Lung (tissue), 12 donors: ENCODE results near the gene MAGI2. TPM values are rescaled to one million over a fixed set of nuclear protein-coding genes. Genes with fewer than 3 reads are reported as not detected.

Experiments used
- ATAC-seq: fragments of 200-7000 bp; cut with Tn5 transposase; one replicate; pipeline ENCODE4 v1.9.1; 2020; ENCODE audit warnings: moderate number of reproducible peaks; ENCODE audit not compliant: insufficient read depth, low FRiP score
- DNase-seq, 3 donors: peaks; one replicate each; pipeline ENCODE4 v3.0.0-alpha.2; 2013 to 2017
- H3K27ac ChIP-seq, 2 donors: one replicate each; pipeline ENCODE4 v1.5.1; 2013; ENCODE audit warnings: mild to moderate bottlenecking in 2 of 2, moderate library complexity in 2 of 2, control low read depth in 1 of 2, inconsistent platforms in 1 of 2, low read depth in 1 of 2, low read length in 1 of 2
- H3K27me3 ChIP-seq, 3 donors: one replicate each; pipeline ENCODE4 v1.5.1; 2013; ENCODE audit warnings: low read length in 2 of 3; ENCODE audit not compliant: control insufficient read depth in 3 of 3, insufficient read depth in 3 of 3
- H3K36me3 ChIP-seq, 4 donors: one replicate each; pipeline ENCODE4 v1.5.1; 2013; ENCODE audit warnings: low read length in 4 of 4, mild to moderate bottlenecking in 1 of 4, moderate library complexity in 1 of 4; ENCODE audit not compliant: control insufficient read depth in 4 of 4, insufficient read depth in 4 of 4
- H3K4me1 ChIP-seq, 5 donors: one replicate each; pipeline ENCODE4 v1.5.1; 2013; ENCODE audit warnings: low read length in 5 of 5, mild to moderate bottlenecking in 2 of 5, moderate library complexity in 1 of 5; ENCODE audit not compliant: control insufficient read depth in 5 of 5, insufficient read depth in 5 of 5
- H3K4me3 ChIP-seq: one replicate; pipeline ENCODE4 v1.5.1; 2013; ENCODE audit warnings: mild to moderate bottlenecking, control low read depth, moderate library complexity
- H3K9ac ChIP-seq, 2 donors: one replicate each; pipeline ENCODE4 v1.5.1; 2013; ENCODE audit warnings: low read length in 2 of 2, control low read depth in 1 of 2; ENCODE audit not compliant: insufficient read depth in 1 of 2
- H3K9me3 ChIP-seq, 4 donors: one replicate each; pipeline ENCODE4 v1.5.1; 2013; ENCODE audit warnings: low read length in 3 of 4, mild to moderate bottlenecking in 1 of 4, moderate library complexity in 1 of 4; ENCODE audit not compliant: control insufficient read depth in 4 of 4, insufficient read depth in 3 of 4
- WGBS, 2 donors: extraction: QIAGEN DNeasy Blood & Tissue Kit; methylation state at CpG; one replicate each; pipeline ENCODE4 v1.1.7; 2013; 5-methylcytosine and 5-hydroxymethylcytosine counted together
- polyA plus RNA-seq, 2 donors: library from polyadenylated mRNA; stranded (reverse); fragments of 200-250 nt; gene quantifications; one replicate each; pipeline ENCODE4 v1.2.1, GENCODE V29; 2013
- total RNA-seq, 2 donors: library from RNA; depleted of rRNA in 1 of 2; stranded (reverse); fragments of >200 nt in 1 of 2; gene quantifications; one replicate each; pipeline ENCODE4 v1.2.1, GENCODE V29; 2014 to 2021
- TF ChIP-seq, protein P1 (sequence below): IDR thresholded peaks from 2 replicates; pipeline ENCODE4 v1.5.1; 2012; ENCODE audit warnings: mild to moderate bottlenecking; ENCODE audit errors: control extremely low read depth, extremely low read depth
- donor health status: control.
- donor health status: control.
- donor health status: Bipolar disorder and iron deficiency.
- donor health status: healthy.
- donor health status: DM: yes; HTN: yes; CAD: no.

MAGI2 gene
- total and polyA plus RNA-seq, 4 donors = 0.94 to 18.0 (median 5.3) TPM

DNA sequence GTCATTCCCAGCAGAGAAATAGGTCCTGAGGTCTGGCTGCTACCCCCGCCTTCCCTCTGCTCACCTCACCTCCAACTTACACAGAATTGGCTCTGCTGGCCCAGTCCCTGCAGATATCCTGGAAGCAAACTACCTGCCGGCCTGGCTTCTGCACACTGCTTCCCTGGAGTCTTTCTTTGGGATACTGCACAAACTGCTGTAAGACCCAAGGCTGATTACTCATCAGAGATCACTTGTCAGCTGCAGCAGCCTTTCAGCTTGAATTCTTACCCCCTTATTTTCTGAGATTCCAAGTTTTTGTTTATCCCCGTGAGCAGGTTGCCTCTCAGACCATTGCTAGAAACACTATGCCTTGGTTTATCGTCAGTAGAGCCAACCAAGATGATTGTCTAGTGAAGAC, 1228.5 kb downstream of the MAGI2 start:
- H3K9me3 ChIP-seq = no peaks in the 10 kb centered on the region
- no peaks in the 10 kb centered on the region for H3K27me3 ChIP-seq
- DNase-seq = no peak
- ATAC-seq = no peak
- no peaks in the 10 kb centered on the region for H3K36me3 ChIP-seq
- no peak overlapping the region for H3K4me3 ChIP-seq
- TF ChIP-seq, protein P1, sequence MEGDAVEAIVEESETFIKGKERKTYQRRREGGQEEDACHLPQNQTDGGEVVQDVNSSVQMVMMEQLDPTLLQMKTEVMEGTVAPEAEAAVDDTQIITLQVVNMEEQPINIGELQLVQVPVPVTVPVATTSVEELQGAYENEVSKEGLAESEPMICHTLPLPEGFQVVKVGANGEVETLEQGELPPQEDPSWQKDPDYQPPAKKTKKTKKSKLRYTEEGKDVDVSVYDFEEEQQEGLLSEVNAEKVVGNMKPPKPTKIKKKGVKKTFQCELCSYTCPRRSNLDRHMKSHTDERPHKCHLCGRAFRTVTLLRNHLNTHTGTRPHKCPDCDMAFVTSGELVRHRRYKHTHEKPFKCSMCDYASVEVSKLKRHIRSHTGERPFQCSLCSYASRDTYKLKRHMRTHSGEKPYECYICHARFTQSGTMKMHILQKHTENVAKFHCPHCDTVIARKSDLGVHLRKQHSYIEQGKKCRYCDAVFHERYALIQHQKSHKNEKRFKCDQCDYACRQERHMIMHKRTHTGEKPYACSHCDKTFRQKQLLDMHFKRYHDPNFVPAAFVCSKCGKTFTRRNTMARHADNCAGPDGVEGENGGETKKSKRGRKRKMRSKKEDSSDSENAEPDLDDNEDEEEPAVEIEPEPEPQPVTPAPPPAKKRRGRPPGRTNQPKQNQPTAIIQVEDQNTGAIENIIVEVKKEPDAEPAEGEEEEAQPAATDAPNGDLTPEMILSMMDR = no peak
- H3K27ac ChIP-seq = peak overlapping the region in 1 of 2 donors; percentile 27
- peaks cover 3 to 16% (median 4%) of the 10 kb centered on the region in 5 donors for H3K4me1 ChIP-seq
- WGBS, 2 donors = 91 to 92% methylated on average over 4 of the region's 4 CpGs
- H3K9ac ChIP-seq = no peak overlapping the region

DNA sequence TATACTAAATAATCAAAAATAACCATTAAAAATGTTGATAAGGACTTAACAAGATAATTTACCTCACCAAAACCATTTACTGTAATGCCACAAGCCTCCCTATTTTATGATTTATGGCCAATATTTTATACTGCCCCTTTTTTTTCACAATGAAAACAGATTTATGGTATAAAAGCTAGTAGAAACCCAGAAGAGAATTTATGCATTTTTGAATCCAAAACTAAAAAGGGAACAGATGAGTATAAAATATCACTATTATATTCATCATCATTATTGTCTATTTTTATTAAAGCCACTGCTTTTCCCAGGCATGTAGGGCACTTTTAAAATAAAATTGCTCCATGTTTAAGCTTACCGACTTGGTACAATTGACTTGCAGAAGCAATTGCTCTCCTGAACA, 1229.9 kb downstream of the MAGI2 start:
- no peak for ATAC-seq
- peaks cover 3 to 16% (median 4%) of the 10 kb centered on the region in 5 donors for H3K4me1 ChIP-seq
- no peaks in the 10 kb centered on the region for H3K9me3 ChIP-seq
- no peak for DNase-seq
- TF ChIP-seq, protein P1 = no peak
- H3K4me3 ChIP-seq = no peak overlapping the region
- 86 to 91% methylated on average over 1 of the region's 1 CpG for WGBS, 2 donors
- no peaks in the 10 kb centered on the region for H3K36me3 ChIP-seq
- H3K9ac ChIP-seq = no peak overlapping the region
- no peaks in the 10 kb centered on the region for H3K27me3 ChIP-seq
- H3K27ac ChIP-seq = no peak overlapping the region

DNA sequence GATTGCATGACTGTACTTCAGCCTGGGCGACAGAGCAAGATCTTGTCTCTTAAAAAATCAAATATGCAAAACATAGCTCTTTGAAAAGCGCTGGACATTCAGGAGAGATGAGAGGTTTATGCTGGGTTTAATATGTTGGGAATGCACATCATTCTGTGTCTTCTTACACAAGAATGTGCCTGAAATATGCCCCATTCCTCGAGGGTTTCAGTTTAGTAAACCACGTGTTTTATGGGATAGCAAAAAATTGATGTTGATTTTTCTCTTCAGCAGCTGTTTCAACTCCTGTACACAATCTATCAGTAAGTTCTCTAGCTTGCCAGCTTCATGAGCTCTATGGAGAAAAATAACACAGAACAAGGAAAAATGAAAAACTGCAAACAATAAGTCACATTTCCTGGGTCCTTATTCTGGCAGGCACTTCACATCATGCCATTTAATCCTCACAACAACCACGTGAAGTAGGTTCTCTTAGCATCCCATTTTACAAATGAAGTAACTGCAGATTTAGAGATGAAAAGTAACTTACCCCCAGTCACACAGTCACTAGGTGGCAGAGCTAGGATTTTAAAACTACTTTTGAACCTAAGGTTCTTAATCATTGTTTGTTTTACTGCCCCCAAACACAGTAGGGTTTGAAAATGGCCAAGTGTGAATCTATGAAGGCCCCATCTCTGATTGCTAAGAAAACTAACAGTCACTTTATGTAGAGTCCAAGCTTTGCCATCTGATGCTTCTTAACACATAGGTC, 1231.3 kb downstream of the MAGI2 start:
- H3K36me3 ChIP-seq = no peaks in the 10 kb centered on the region
- ATAC-seq = no peak
- H3K27me3 ChIP-seq = no peaks in the 10 kb centered on the region
- no peak overlapping the region for H3K27ac ChIP-seq
- H3K9me3 ChIP-seq = no peaks in the 10 kb centered on the region
- 49 to 63% methylated on average over 5 of the region's 5 CpGs for WGBS, 2 donors
- TF ChIP-seq, protein P1 = no peak
- H3K4me1 ChIP-seq = peaks cover 3 to 16% (median 4%) of the 10 kb centered on the region in 5 donors
- DNase-seq = peak in 2 of 3 donors; percentile 84 to 87
- H3K9ac ChIP-seq = no peak overlapping the region
- no peak overlapping the region for H3K4me3 ChIP-seq
